ENCODE measurements around the gene RTN4. TPM values are rescaled to one million over a fixed set of nuclear protein-coding genes. Genes with fewer than 3 reads are reported as not detected.

Gene RTN4
- total RNA-seq, 1 experiment from 2014 or later, result 391 TPM

GRCh38 chr2:54927751-54928615 lies 122.3 kb downstream of the RTN4 start:
- CTCF ChIA-PET, result interaction anchor here (0.6 to 1.1 kb wide), 5 partner anchors 20 to 151 kb away, joined by 3 to 7 read pairs (median 3); no protein-coding TSS in a partner anchor
- TF ChIP-seq CTCF (IDR thresholded peaks at IDR 0.05; ENCODE audit: unreplicated experiment), result no peak
- H3K9me3 Mint-ChIP-seq (ENCODE audit: unreplicated experiment), result no peaks in the 10 kb centered on the region
- intact Hi-C loops (cut with micrococcal nuclease), result no loop called here
- BruUV-seq (replicated peaks), result no TSS peak
- H3K27ac Mint-ChIP-seq (ENCODE audit: low read depth, unreplicated experiment), result no peak overlapping the region
- H3K4me1 Mint-ChIP-seq (ENCODE audit: insufficient read depth, unreplicated experiment), result no peaks in the 10 kb centered on the region
- no peak for DNase-seq (ENCODE audit: unreplicated experiment)
- no peaks in the 10 kb centered on the region for H3K36me3 Mint-ChIP-seq (ENCODE audit: insufficient read depth, unreplicated experiment)
- H3K4me3 Mint-ChIP-seq (ENCODE audit: unreplicated experiment), result no peak overlapping the region
- POLR2A ChIA-PET, result interaction anchor here (0.8 to 2.1 kb wide), 7 partner anchors 10 to 84 kb away, joined by 3 to 7 read pairs (median 3); no protein-coding TSS in a partner anchor
- H3K27me3 Mint-ChIP-seq (ENCODE audit: insufficient read depth, unreplicated experiment), result no peaks in the 10 kb centered on the region

- intact Hi-C loops (cut with micrococcal nuclease), result no loop called here
- CTCF ChIA-PET, result interaction anchor here (0.6 to 0.9 kb wide), 4 partner anchors 20 to 152 kb away, joined by 3 to 4 read pairs (median 3); no protein-coding TSS in a partner anchor
- H3K27me3 Mint-ChIP-seq (ENCODE audit: insufficient read depth, unreplicated experiment), result no peaks in the 10 kb centered on the region
Observed at GRCh38 chr2:54927085-54927750, 123.0 kb downstream of the RTN4 start.

GRCh38 chr2:54925022-54925421 lies 125.2 kb downstream of the RTN4 start:
- DNase-seq (ENCODE audit: unreplicated experiment), result no peak
- BruUV-seq (replicated peaks), result no TSS peak
- Mint-ChIP-seq H3K36me3 (ENCODE audit: insufficient read depth, unreplicated experiment) (no peaks in the 10 kb centered on the region), H3K4me3 (ENCODE audit: unreplicated experiment) (no peak overlapping the region), H3K4me1 (ENCODE audit: insufficient read depth, unreplicated experiment) (no peaks in the 10 kb centered on the region), H3K9me3 (ENCODE audit: unreplicated experiment) (peaks cover 10% of the 10 kb centered on the region), H3K27me3 (ENCODE audit: insufficient read depth, unreplicated experiment) (no peaks in the 10 kb centered on the region), H3K27ac (ENCODE audit: low read depth, unreplicated experiment) (no peak overlapping the region)
- TF ChIP-seq CTCF (IDR thresholded peaks at IDR 0.05; ENCODE audit: unreplicated experiment), result no peak
- POLR2A ChIA-PET, result no interaction called here
- intact Hi-C loops (cut with micrococcal nuclease), result no loop called here
- CTCF ChIA-PET, result no interaction called here

More at GRCh38 chr2:54927085-54927750, 123.0 kb downstream of the RTN4 start:
- no TSS peak for BruUV-seq (replicated peaks)
- Mint-ChIP-seq H3K4me3 (ENCODE audit: unreplicated experiment) (no peak overlapping the region), H3K36me3 (ENCODE audit: insufficient read depth, unreplicated experiment) (no peaks in the 10 kb centered on the region), H3K27ac (ENCODE audit: low read depth, unreplicated experiment) (no peak overlapping the region), H3K4me1 (ENCODE audit: insufficient read depth, unreplicated experiment) (no peaks in the 10 kb centered on the region), H3K9me3 (ENCODE audit: unreplicated experiment) (no peaks in the 10 kb centered on the region)
- TF ChIP-seq CTCF (IDR thresholded peaks at IDR 0.05; ENCODE audit: unreplicated experiment), result no peak
- POLR2A ChIA-PET, result interaction anchor here (0.8 to 2.1 kb wide), 4 partner anchors 18 to 36 kb away, joined by 3 to 4 read pairs (median 4); no protein-coding TSS in a partner anchor
- DNase-seq (ENCODE audit: unreplicated experiment), result no peak

- Mint-ChIP-seq H3K4me3 (ENCODE audit: unreplicated experiment) (no peak overlapping the region), H3K27me3 (ENCODE audit: insufficient read depth, unreplicated experiment) (no peaks in the 10 kb centered on the region), H3K36me3 (ENCODE audit: insufficient read depth, unreplicated experiment) (no peaks in the 10 kb centered on the region), H3K27ac (ENCODE audit: low read depth, unreplicated experiment) (no peak overlapping the region), H3K9me3 (ENCODE audit: unreplicated experiment) (peaks cover 10% of the 10 kb centered on the region), H3K4me1 (ENCODE audit: insufficient read depth, unreplicated experiment) (no peaks in the 10 kb centered on the region)
- intact Hi-C loops (cut with micrococcal nuclease), result no loop called here
- ChIA-PET CTCF (no interaction called here), POLR2A (interaction anchor here (0.6 to 1.6 kb wide), 2 partner anchors 13 to 16 kb away, joined by 3 to 4 read pairs; no protein-coding TSS in a partner anchor)
- DNase-seq (ENCODE audit: unreplicated experiment), result no peak
- BruUV-seq (replicated peaks), result no TSS peak
- TF ChIP-seq CTCF (IDR thresholded peaks at IDR 0.05; ENCODE audit: unreplicated experiment), result no peak
Observed at GRCh38 chr2:54924121-54924520, 126.1 kb downstream of the RTN4 start.

Data from MCF 10A (cell line).